ENCODE results near the gene SURF2. TPM values are rescaled to one million over a fixed set of nuclear protein-coding genes. Genes with fewer than 3 reads are reported as not detected.

The SURF2 gene
- total and polyA plus RNA-seq, 9 of the 15 experiments (the other 6 are each of a cell fraction or from before 2014, with no cell fraction given), result 5.5 to 82.5 (median 21.3) TPM

GRCh38 chr9:133335924-133336811, 20.2 kb upstream of the SURF2 start, which contains the start of gene SURF6 (continued):
- TF ChIP-seq NCOR1 (IDR thresholded peaks at IDR 0.05) (peak; percentile 54; the same call in 1 of the 2 replicates), PHB2 (IDR thresholded peaks at IDR 0.05; ENCODE audit: low read depth) (no peak), MCM2 (IDR thresholded peaks at IDR 0.05; ENCODE audit: low read depth) (no peak), RBM39 (optimal IDR thresholded peaks at IDR 0.05; ENCODE audit: low read depth, low read length) (no peak), HES1 (IDR thresholded peaks at IDR 0.05; ENCODE audit: low read depth) (no peak), VEZF1 (CRISPR knock-in tag; IDR thresholded peaks at IDR 0.05) (peak; percentile 88), ELF2 (CRISPR knock-in tag; IDR thresholded peaks at IDR 0.05) (peak; percentile 87), BCL6 (CRISPR knock-in tag; IDR thresholded peaks at IDR 0.05) (no peak), BACH1 (tag; IDR thresholded peaks at IDR 0.05) (no peak), ZNF384 (IDR thresholded peaks at IDR 0.05; ENCODE audit: low read depth, low read length) (0 out of 2 replicates have a peak, but pooled peaks have one; percentile 16), U2AF1 (optimal IDR thresholded peaks at IDR 0.05; ENCODE audit: low read depth, low read length) (peak; percentile 83), JUNB (CRISPR knock-in tag; conservative IDR thresholded peaks at IDR 0.05) (no peak), LCOR (CRISPR knock-in tag; IDR thresholded peaks at IDR 0.05) (peak; percentile 86), STAT5A (IDR thresholded peaks at IDR 0.05; ENCODE audit: borderline replicate concordance, low read length) (no peak; the same call in 1 of the 2 replicates), MBD2 (IDR thresholded peaks at IDR 0.05; ENCODE audit: borderline replicate concordance, low read depth) (peak; percentile 75), ERF (CRISPR knock-in tag; IDR thresholded peaks at IDR 0.05) (peak; percentile 43; the same call in 1 of the 2 replicates), CREB3L1 (IDR thresholded peaks at IDR 0.05; ENCODE audit: borderline replicate concordance, low read depth) (peak; percentile 47; the same call in 1 of the 2 replicates), SMARCC2 (IDR thresholded peaks at IDR 0.05; ENCODE audit: low read depth) (no peak), CTBP1 (IDR thresholded peaks at IDR 0.05; ENCODE audit: borderline replicate concordance) (peak; percentile 79; the same call in 1 of the 2 replicates), TAF15 (IDR thresholded peaks at IDR 0.05; ENCODE audit: low read depth, low read length) (no peak), ARID1B (IDR thresholded peaks at IDR 0.05) (no peak), OTX1 (CRISPR knock-in tag; IDR thresholded peaks at IDR 0.05) (no peak; the same call in 1 of the 2 replicates), TFE3 (CRISPR knock-in tag; IDR thresholded peaks at IDR 0.05) (no peak), KAT2B (IDR thresholded peaks at IDR 0.05; ENCODE audit: low read depth, low read length) (no peak)
